ENCODE data around the gene PPP2R2B.
"Not testable (repeated sequence)": the region's sequence is repeated elsewhere in the genome, so short reads cannot be mapped to it uniquely, and the experiment has no call there.

Gene PPP2R2B

DNA sequence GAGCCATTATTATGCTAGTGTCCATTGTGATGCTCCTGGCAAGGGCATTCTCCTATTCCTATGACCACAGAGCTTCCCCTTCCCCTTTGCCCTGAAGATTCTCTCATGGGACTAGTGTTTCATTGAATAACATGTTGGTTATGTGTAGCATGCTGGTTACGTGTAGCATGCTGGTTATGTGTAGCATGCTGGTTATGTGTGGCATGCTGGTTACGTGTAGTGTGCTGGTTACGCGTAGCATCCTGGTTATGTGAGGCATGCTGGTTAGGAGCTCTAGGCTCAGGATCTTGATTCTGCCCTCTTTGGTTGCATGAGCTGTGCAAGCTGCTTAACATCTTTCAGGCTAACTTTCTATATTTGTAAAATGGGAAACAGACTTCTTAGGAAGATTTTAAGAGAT is 316.1 kb downstream of the PPP2R2B start:
- H3K4me3 ChIP-seq (ENCODE audit: low read depth, low read length), result no peak overlapping the region

DNA sequence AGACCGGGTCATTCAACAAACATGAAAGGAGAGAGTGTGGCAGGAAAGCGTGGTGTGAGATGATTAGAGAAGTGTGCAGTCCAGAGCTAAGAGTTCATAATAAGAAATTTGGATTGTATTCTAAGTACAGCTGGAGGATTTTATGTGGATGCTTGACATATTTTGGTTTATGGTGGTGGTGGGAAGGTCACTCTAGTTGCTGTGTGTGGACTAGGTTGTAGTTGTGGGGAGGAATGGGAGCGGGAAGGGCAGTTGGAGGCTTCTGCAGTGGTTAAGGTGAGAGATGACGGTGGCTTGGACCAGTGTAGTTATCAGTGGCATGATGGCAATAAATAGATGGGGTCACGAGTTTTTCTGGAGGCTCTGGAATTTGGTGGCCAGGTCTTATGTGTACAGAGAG is 316.8 kb downstream of the PPP2R2B start:
- TF ChIP-seq CTCF (conservative IDR thresholded peaks at IDR 0.05; ENCODE audit: low read depth, low read length), result no peak
- no peak for DNase-seq (ENCODE audit: low read depth)
- no peak overlapping the region for H3K4me3 ChIP-seq (ENCODE audit: low read depth, low read length)

More for the DNA sequence above, 316.1 kb downstream of the PPP2R2B start:
- TF ChIP-seq CTCF (conservative IDR thresholded peaks at IDR 0.05; ENCODE audit: low read depth, low read length), result no peak
- DNase-seq (ENCODE audit: low read depth), result no peak

DNA sequence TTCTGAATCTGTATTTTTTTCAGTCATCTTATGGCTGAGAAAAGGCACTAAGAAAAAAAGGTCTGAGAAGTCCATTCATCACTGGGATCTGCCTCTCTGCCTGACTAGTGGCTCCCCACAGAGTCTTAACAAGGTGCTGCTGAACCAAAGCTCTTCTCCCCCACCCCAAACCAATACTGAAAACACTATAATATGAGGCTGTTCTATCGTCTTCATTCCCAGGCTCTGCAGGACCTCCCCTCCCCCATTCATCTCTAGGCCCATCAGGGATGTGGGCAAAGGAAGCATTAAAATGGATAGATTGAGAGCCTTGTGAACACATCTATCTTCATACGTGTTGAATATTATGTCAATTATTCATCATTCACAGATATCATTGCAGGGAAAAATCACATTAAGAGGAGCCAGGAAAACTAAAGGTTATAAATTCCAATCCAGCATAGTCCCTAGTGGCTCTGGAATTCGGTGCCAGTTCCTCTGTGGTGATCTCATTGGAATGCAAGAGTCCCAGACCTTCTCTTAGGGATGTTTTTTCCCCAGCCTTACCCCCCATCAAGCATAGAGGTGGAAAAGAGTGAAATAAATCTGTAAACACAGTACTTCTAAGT is 318.2 kb downstream of the PPP2R2B start:
- H3K4me3 ChIP-seq (ENCODE audit: low read depth, low read length), result no peak overlapping the region
- no peak for TF ChIP-seq CTCF (conservative IDR thresholded peaks at IDR 0.05; ENCODE audit: low read depth, low read length)
- peak; percentile 4 for DNase-seq (ENCODE audit: low read depth)

DNA sequence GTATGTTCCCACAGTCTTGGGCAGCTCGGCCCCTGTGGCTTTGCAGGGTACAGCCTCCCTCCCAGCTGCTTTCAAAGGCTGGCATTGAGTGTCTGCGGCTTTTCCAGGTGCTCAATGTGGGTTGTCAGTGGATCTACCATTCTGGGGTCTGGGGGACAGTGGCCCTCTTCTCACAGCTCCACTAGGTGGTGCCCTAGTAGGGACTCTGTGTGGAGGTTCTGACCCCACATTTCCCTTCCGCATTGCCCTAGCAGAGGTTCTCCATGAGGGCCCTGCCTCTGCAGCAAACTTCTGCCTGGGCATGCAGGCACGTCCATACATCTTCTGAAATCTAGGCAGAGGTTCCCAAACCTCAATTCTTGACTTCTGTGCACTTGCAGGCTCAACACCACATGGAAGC is 321.7 kb downstream of the PPP2R2B start:
- not testable (repeated sequence) for H3K4me3 ChIP-seq (ENCODE audit: low read depth, low read length); DNase-seq (ENCODE audit: low read depth)

DNA sequence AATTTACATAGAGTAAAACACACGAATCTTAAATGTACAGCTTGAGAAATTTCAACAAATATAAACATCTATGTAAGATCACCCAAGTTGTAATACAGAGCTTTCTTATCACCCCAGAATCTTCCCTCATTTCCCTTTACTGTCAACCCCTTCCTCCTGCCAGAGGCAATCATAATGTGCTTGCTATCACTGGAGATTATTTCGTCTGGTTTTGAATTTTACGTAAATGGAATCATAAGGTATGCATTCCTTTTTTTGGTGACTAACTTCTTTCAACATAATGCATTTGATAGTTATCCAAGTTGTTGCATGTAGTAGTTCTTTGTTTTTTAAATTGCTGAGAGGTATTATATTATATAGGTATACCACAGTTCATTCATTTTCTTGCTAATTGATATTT is 325.1 kb downstream of the PPP2R2B start:
- no peak for TF ChIP-seq CTCF (conservative IDR thresholded peaks at IDR 0.05; ENCODE audit: low read depth, low read length)
- DNase-seq (ENCODE audit: low read depth), result no peak
- no peak overlapping the region for H3K4me3 ChIP-seq (ENCODE audit: low read depth, low read length)

DNA sequence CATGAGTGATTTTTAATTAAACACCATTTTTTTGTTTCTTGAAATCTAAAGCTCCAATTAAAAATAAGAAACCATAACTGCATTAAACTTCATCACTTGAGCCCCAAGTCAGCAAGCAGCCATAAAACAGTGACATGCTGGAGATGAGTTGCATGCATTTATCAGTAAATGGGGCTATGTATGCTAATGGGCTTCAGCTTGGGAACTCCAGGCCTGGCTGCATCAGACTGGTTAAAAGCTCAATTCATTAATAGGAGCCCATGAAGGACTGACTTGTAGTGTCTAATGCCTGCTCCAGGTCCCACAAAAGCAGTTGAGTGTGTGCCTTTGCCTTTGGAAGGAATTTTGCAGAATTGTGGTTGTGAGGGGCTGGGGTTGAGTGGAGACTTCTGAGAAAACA is 328.9 kb downstream of the PPP2R2B start:
- H3K4me3 ChIP-seq (ENCODE audit: low read depth, low read length), result no peak overlapping the region
- TF ChIP-seq CTCF (conservative IDR thresholded peaks at IDR 0.05; ENCODE audit: low read depth, low read length), result no peak
- DNase-seq (ENCODE audit: low read depth), result no peak

- no peak for DNase-seq (ENCODE audit: low read depth)
- no peak overlapping the region for H3K4me3 ChIP-seq (ENCODE audit: low read depth, low read length)
- no peak for TF ChIP-seq CTCF (conservative IDR thresholded peaks at IDR 0.05; ENCODE audit: low read depth, low read length)
Observed at GRCh38 chr5:146548781-146549449, 329.6 kb downstream of the PPP2R2B start.
